Measurements from ENCODE around the gene MOGAT2.
"Not testable (repeated sequence)": the region's sequence is repeated elsewhere in the genome, so short reads cannot be mapped to it uniquely, and the experiment has no call there.

The MOGAT2 gene

DNA sequence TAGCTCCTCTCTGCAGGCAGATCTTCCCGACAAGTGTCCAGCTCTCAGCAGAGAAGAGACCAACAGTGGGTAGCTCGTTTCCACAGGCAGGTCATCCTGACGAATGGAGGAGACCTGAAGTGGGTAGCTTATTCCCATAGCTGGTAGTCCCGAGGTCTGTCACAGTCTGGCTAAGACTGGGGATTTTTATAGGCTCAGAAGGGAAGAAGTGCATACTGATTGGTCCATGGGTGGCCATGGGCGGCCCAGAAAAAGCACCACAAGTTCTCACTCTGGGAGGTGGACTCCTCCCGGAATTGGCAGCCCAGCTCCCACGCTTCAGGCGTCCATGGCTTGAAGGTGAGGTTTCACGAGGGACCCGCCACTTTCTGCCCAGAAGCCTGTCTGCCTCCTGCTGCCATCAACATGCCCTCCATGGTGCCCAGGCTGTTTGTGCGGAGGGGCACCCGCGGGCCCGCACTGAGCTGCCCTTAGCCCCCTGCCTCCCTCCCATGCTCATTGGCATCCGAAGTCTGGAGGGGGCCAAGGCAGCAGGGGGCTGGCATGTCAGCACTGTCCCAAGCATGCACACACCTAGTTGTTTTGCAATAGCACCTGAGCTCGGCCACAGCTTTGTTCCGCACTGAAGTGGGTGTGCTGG is 38.9 kb upstream of the MOGAT2 start:
- TF ChIP-seq CTCF (IDR thresholded peaks at IDR 0.05; ENCODE audit: insufficient read depth, low read length, poor library complexity, severe bottlenecking), result no peak
- Histone ChIP-seq H3K4me3 (replicated peaks; ENCODE audit: low read depth, low read length) (no peak overlapping the region), H3K27me3 (replicated peaks; ENCODE audit: control insufficient read depth, insufficient read depth, low read length) (no peaks in the 10 kb centered on the region; the same call in 1 of the 2 replicates), H3K36me3 (ENCODE audit: control insufficient read depth, insufficient read depth, low read length) (no peaks in the 10 kb centered on the region)
- no peak for DNase-seq (ENCODE audit: extremely low read depth, insufficient read length)

DNA sequence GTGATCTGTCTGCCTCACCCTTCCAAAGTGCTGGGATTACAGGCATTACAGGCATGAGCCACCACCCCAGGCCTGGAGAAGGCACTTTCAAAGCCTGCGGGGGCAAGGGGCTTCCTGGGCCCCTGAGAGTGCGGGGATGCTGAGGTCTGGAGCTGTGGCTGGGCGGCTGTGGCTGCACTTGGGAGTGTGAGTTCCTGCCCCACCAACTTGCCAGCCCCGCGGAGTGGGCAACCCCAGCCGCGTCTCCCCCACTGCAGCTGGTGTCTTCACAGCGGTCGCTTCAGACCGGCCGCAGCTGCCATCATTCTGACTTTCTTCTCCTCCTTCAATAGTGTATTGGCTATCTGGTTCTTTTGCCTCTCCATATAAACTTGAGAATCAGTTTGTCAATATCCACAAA is 38.1 kb upstream of the MOGAT2 start:
- H3K27me3 ChIP-seq (replicated peaks; ENCODE audit: control insufficient read depth, insufficient read depth, low read length), result no peaks in the 10 kb centered on the region; the same call in 1 of the 2 replicates
- DNase-seq (ENCODE audit: extremely low read depth, insufficient read length), result no peak
- TF ChIP-seq CTCF (IDR thresholded peaks at IDR 0.05; ENCODE audit: insufficient read depth, low read length, poor library complexity, severe bottlenecking), result no peak
- H3K36me3 ChIP-seq (ENCODE audit: control insufficient read depth, insufficient read depth, low read length), result no peaks in the 10 kb centered on the region
- no peak overlapping the region for H3K4me3 ChIP-seq (replicated peaks; ENCODE audit: low read depth, low read length)

GRCh38 chr11:75683856-75684255 is 33.8 kb upstream of the MOGAT2 start:
- DNase-seq (ENCODE audit: extremely low read depth, insufficient read length); H3K27me3 ChIP-seq (replicated peaks; ENCODE audit: control insufficient read depth, insufficient read depth, low read length); H3K4me3 ChIP-seq (replicated peaks; ENCODE audit: low read depth, low read length); H3K36me3 ChIP-seq (ENCODE audit: control insufficient read depth, insufficient read depth, low read length): not testable (repeated sequence)

DNA sequence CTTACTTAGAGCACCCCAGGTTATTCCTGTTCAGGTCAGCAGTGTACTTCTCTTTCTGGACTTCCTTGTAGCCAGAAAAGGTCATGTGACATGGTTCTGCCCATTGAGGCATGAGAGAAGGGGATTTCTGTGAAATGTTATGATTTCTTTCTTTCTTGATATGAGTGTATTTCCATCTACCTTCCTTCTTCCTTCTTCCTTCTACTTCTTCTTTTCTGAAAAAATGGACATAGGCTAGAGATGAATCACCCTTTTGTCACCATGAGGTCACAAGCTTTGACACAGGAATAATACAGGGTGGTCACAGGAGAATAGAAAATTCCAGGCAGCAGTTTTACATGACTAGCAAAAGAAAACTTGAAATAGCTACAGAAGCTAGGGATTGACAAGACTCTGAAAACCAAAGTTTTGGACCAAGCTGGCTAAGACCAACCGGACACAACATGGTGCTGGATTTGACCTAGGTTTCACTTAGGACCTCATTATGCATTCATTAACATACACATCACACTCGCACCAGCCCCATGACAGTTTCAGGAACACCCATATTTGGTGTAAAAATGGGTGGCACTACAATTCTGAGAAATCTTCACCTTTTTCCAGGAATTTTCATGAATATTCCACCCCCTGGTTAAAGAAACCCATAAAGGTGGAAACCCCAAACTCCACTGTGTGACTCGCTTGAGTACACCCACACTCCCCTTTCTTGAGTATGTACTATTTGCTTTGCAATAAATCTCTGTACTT is 27.6 kb upstream of the MOGAT2 start:
- Histone ChIP-seq H3K4me3 (replicated peaks; ENCODE audit: low read depth, low read length) (no peak overlapping the region; the same call in 1 of the 2 replicates), H3K36me3 (ENCODE audit: control insufficient read depth, insufficient read depth, low read length) (no peaks in the 10 kb centered on the region), H3K27me3 (replicated peaks; ENCODE audit: control insufficient read depth, insufficient read depth, low read length) (no peaks in the 10 kb centered on the region)
- TF ChIP-seq CTCF (IDR thresholded peaks at IDR 0.05; ENCODE audit: insufficient read depth, low read length, poor library complexity, severe bottlenecking), result no peak
- peak; percentile 61 for DNase-seq (ENCODE audit: extremely low read depth, insufficient read length)

- DNase-seq (ENCODE audit: extremely low read depth, insufficient read length), result no peak
- TF ChIP-seq CTCF (IDR thresholded peaks at IDR 0.05; ENCODE audit: insufficient read depth, low read length, poor library complexity, severe bottlenecking), result no peak
- Histone ChIP-seq H3K27me3 (replicated peaks; ENCODE audit: control insufficient read depth, insufficient read depth, low read length) (no peaks in the 10 kb centered on the region), H3K36me3 (ENCODE audit: control insufficient read depth, insufficient read depth, low read length) (no peaks in the 10 kb centered on the region), H3K4me3 (replicated peaks; ENCODE audit: low read depth, low read length) (no peak overlapping the region)
Measured at GRCh38 chr11:75691804-75692203, 25.8 kb upstream of the MOGAT2 start.

GRCh38 chr11:75697906-75698581 is 19.6 kb upstream of the MOGAT2 start:
- no peak for TF ChIP-seq CTCF (IDR thresholded peaks at IDR 0.05; ENCODE audit: insufficient read depth, low read length, poor library complexity, severe bottlenecking)
- H3K27me3 ChIP-seq (replicated peaks; ENCODE audit: control insufficient read depth, insufficient read depth, low read length), result no peaks in the 10 kb centered on the region
- no peak for DNase-seq (ENCODE audit: extremely low read depth, insufficient read length)
- H3K4me3 ChIP-seq (replicated peaks; ENCODE audit: low read depth, low read length), result no peak overlapping the region
- H3K36me3 ChIP-seq (ENCODE audit: control insufficient read depth, insufficient read depth, low read length), result no peaks in the 10 kb centered on the region
